HepG2 (cell line): ENCODE measurements around the gene TPD52L2. TPM values are rescaled to one million over a fixed set of nuclear protein-coding genes. Genes with fewer than 3 reads are reported as not detected.

ENCODE experiments used
- AFF4 ChIP-seq: sonication (generic); formaldehyde crosslinking; IDR thresholded peaks from 2 replicates; pipeline ENCODE4 v1.4.0; 2020; ENCODE audit warnings: missing genetic modification reagents
- BRD4 ChIP-seq: sonication (generic); formaldehyde crosslinking; IDR thresholded peaks from 2 replicates; pipeline ENCODE4 v1.4.0; 2020; ENCODE audit warnings: missing genetic modification reagents
- FOSL1 ChIP-seq: sonication (generic); formaldehyde crosslinking; IDR thresholded peaks from 2 replicates; pipeline ENCODE4 v1.9.0; 2021; ENCODE audit warnings: missing genetic modification reagents, borderline replicate concordance
- FOXJ3 ChIP-seq: sonication (generic); formaldehyde crosslinking; IDR thresholded peaks from 2 replicates; pipeline ENCODE4 v1.4.0; 2020; ENCODE audit warnings: missing genetic modification reagents, mild to moderate bottlenecking, borderline replicate concordance
- HOXA9 ChIP-seq: sonication (generic); formaldehyde crosslinking; IDR thresholded peaks from 2 replicates; pipeline ENCODE4 v1.8.1; 2022; ENCODE audit warnings: missing genetic modification reagents, mild to moderate bottlenecking, moderate library complexity, borderline replicate concordance
- NCOA1 ChIP-seq: sonication (generic); formaldehyde crosslinking; IDR thresholded peaks from 2 replicates; pipeline ENCODE4 v1.9.0; 2021; ENCODE audit warnings: missing genetic modification reagents
- PAF1 ChIP-seq: IDR thresholded peaks from 2 replicates; pipeline ENCODE4 v1.6.1; 2016; ENCODE audit warnings: missing genetic modification reagents, missing compliant biosample characterization
- RBAK ChIP-seq: sonication (generic); formaldehyde crosslinking; IDR thresholded peaks from 2 replicates; pipeline ENCODE4 v1.5.1; 2020; ENCODE audit warnings: mild to moderate bottlenecking, missing genetic modification reagents
- RFX3 ChIP-seq: IDR thresholded peaks from 2 replicates; pipeline ENCODE4 v1.6.1; 2016; ENCODE audit warnings: missing biosample characterization, missing genetic modification reagents
- SKI ChIP-seq: fragments of 450-650 bp; IDR thresholded peaks from one replicate; pipeline ENCODE4 v1.6.1; 2018; ENCODE audit warnings: mild to moderate bottlenecking; ENCODE audit not compliant: partially characterized antibody
- SMARCE1 ChIP-seq: fragments of 450-650 bp; IDR thresholded peaks from 2 replicates; pipeline ENCODE4 v1.6.1; 2017; ENCODE audit warnings: borderline replicate concordance
- ZC3H4 ChIP-seq: sonication (generic); formaldehyde crosslinking; IDR thresholded peaks from 2 replicates; pipeline ENCODE4 v1.4.0; 2020; ENCODE audit warnings: missing genetic modification reagents, borderline replicate concordance
- ZNF34 ChIP-seq: sonication (generic); formaldehyde crosslinking; IDR thresholded peaks from 2 replicates; pipeline ENCODE4 v1.4.0; 2020; ENCODE audit warnings: mild to moderate bottlenecking, missing genetic modification reagents, borderline replicate concordance
- ZNF407 ChIP-seq: sonication (generic); formaldehyde crosslinking; IDR thresholded peaks from one replicate; pipeline ENCODE4 v1.5.1; 2020; ENCODE audit warnings: mild to moderate bottlenecking, missing genetic modification reagents; ENCODE audit errors: not compliant biosample characterization
- ZNF446 ChIP-seq: sonication (generic); formaldehyde crosslinking; IDR thresholded peaks from 2 replicates; pipeline ENCODE4 v1.5.0; 2020; ENCODE audit warnings: mild to moderate bottlenecking, missing genetic modification reagents
- ZNF564 ChIP-seq: sonication (generic); formaldehyde crosslinking; IDR thresholded peaks from 2 replicates; pipeline ENCODE4 v1.8.1; 2023; ENCODE audit warnings: mild to moderate bottlenecking, missing genetic modification reagents
- polyA plus RNA-seq, 8 experiments: library from polyadenylated mRNA; depleted of rRNA in 3 of 8; stranded (reverse) in 7 of 8; unstranded in 1 of 8; fragments of >200 nt; fragmentation: Illumina TruSeq in 4 of 8; extraction: Trizol in 4 of 8; gene quantifications; 2 replicates each; pipeline versions ENCODE4 v1.2.1 to v1.2.3, GENCODE V29; 2011 to 2016; ENCODE audit warnings: low read depth in 4 of 8, missing spikeins in 1 of 8, mixed read lengths in 1 of 8; ENCODE audit not compliant: insufficient read depth in 1 of 8
- total RNA-seq, 5 experiments: library from RNA; depleted of rRNA; stranded (reverse); fragments of >200 nt; fragmentation: Illumina TruSeq; extraction: Trizol; gene quantifications; 2 replicates each; pipeline ENCODE4 v1.2.3, GENCODE V29; 2016; ENCODE audit warnings: low read depth in 1 of 5

The TPD52L2 gene
- total and polyA plus RNA-seq, 2 of the 13 experiments (the other 11 are each of a cell fraction or from before 2014, with no cell fraction given), result 156 to 184 TPM

GRCh38 chr20:63858393-63859165 is 6.5 kb upstream of the TPD52L2 start (continued):
- TF ChIP-seq ZNF407 (CRISPR knock-in tag) (peak; percentile 20), RBAK (CRISPR knock-in tag) (no peak), AFF4 (CRISPR knock-in tag) (no peak), ZNF564 (peak; percentile 73; the same call in 1 of the 2 replicates), BRD4 (CRISPR knock-in tag) (no peak; the same call in none of the 2 replicates), SMARCE1 (no peak), FOSL1 (CRISPR knock-in tag) (no peak), ZC3H4 (CRISPR knock-in tag) (peak; percentile 75; the same call in 1 of the 2 replicates), SKI (no peak), ZNF34 (no peak), PAF1 (CRISPR knock-in tag) (peak; percentile 60), FOXJ3 (CRISPR knock-in tag) (no peak), HOXA9 (CRISPR knock-in tag) (no peak), NCOA1 (CRISPR knock-in tag) (no peak; the same call in 1 of the 2 replicates), RFX3 (no peak), ZNF446 (CRISPR knock-in tag) (no peak)
